HL-60 (cell line): ENCODE data around the gene KIF3A.

Experiments used
- POLR2AphosphoS5 ChIP-seq: IDR thresholded peaks from 2 replicates; pipeline ENCODE4 v1.6.1; 2012; ENCODE audit warnings: low read depth
- SPI1 ChIP-seq: IDR thresholded peaks from 2 replicates; pipeline ENCODE4 v1.6.1; 2012; ENCODE audit warnings: low read depth, mild to moderate bottlenecking, borderline replicate concordance
- TF ChIP-seq, protein P1 (sequence below): IDR thresholded peaks from 2 replicates; pipeline ENCODE4 v1.6.1; 2012; ENCODE audit warnings: low read depth; ENCODE audit not compliant: insufficient replicate concordance
- TF ChIP-seq, protein P2 (sequence below): IDR thresholded peaks from one replicate; pipeline ENCODE4 v1.5.1; 2011; ENCODE audit warnings: low read length, control low read depth, inconsistent platforms; ENCODE audit not compliant: insufficient read depth

DNA sequence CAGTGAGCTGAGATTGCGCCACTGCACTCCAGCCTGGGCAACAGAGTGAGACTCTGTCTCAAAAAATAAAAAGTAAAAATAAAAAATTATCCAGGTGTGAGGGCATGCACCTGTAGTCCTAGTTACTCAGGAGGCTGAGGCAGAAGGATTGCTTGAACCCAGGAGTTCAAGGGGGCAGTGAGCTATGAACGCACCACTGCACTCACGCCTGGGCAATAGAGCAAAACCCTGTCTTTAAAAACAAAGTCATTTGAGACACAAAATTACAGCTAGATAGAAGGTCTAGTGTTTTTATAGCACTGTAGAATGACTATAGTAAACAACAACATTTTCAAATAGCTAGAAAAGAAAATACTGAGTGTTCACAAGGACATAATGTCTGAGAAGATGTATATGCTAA is 47.2 kb downstream of the KIF3A start:
- TF ChIP-seq SPI1: no peak
- TF ChIP-seq, protein P1, sequence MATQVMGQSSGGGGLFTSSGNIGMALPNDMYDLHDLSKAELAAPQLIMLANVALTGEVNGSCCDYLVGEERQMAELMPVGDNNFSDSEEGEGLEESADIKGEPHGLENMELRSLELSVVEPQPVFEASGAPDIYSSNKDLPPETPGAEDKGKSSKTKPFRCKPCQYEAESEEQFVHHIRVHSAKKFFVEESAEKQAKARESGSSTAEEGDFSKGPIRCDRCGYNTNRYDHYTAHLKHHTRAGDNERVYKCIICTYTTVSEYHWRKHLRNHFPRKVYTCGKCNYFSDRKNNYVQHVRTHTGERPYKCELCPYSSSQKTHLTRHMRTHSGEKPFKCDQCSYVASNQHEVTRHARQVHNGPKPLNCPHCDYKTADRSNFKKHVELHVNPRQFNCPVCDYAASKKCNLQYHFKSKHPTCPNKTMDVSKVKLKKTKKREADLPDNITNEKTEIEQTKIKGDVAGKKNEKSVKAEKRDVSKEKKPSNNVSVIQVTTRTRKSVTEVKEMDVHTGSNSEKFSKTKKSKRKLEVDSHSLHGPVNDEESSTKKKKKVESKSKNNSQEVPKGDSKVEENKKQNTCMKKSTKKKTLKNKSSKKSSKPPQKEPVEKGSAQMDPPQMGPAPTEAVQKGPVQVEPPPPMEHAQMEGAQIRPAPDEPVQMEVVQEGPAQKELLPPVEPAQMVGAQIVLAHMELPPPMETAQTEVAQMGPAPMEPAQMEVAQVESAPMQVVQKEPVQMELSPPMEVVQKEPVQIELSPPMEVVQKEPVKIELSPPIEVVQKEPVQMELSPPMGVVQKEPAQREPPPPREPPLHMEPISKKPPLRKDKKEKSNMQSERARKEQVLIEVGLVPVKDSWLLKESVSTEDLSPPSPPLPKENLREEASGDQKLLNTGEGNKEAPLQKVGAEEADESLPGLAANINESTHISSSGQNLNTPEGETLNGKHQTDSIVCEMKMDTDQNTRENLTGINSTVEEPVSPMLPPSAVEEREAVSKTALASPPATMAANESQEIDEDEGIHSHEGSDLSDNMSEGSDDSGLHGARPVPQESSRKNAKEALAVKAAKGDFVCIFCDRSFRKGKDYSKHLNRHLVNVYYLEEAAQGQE: no peak
- TF ChIP-seq, protein P2, sequence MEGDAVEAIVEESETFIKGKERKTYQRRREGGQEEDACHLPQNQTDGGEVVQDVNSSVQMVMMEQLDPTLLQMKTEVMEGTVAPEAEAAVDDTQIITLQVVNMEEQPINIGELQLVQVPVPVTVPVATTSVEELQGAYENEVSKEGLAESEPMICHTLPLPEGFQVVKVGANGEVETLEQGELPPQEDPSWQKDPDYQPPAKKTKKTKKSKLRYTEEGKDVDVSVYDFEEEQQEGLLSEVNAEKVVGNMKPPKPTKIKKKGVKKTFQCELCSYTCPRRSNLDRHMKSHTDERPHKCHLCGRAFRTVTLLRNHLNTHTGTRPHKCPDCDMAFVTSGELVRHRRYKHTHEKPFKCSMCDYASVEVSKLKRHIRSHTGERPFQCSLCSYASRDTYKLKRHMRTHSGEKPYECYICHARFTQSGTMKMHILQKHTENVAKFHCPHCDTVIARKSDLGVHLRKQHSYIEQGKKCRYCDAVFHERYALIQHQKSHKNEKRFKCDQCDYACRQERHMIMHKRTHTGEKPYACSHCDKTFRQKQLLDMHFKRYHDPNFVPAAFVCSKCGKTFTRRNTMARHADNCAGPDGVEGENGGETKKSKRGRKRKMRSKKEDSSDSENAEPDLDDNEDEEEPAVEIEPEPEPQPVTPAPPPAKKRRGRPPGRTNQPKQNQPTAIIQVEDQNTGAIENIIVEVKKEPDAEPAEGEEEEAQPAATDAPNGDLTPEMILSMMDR: no peak
- TF ChIP-seq POLR2AphosphoS5: no peak
